Retinal pigment epithelial cell (primary cell): ENCODE measurements around the gene ZDHHC7.

ENCODE experiments used
- DNase-seq: peaks from one replicate; pipeline ENCODE4 v3.0.0-alpha.2; 2010; ENCODE audit warnings: low read depth
- H3K4me3 ChIP-seq: 2 replicates; pipeline ENCODE4 v1.5.1; 2011; ENCODE audit warnings: mild to moderate bottlenecking, low read length, control low read depth, moderate library complexity
- TF ChIP-seq, protein P1 (sequence below): conservative IDR thresholded peaks from 2 replicates; pipeline ENCODE4 v1.5.1; 2011; ENCODE audit warnings: low read depth, low read length, control low read depth, inconsistent platforms

The ZDHHC7 gene

GRCh38 chr16:84929421-84930297, 81.7 kb downstream of the ZDHHC7 start:
- DNase-seq, result no peak
- no peak overlapping the region for H3K4me3 ChIP-seq
- TF ChIP-seq, protein P1, sequence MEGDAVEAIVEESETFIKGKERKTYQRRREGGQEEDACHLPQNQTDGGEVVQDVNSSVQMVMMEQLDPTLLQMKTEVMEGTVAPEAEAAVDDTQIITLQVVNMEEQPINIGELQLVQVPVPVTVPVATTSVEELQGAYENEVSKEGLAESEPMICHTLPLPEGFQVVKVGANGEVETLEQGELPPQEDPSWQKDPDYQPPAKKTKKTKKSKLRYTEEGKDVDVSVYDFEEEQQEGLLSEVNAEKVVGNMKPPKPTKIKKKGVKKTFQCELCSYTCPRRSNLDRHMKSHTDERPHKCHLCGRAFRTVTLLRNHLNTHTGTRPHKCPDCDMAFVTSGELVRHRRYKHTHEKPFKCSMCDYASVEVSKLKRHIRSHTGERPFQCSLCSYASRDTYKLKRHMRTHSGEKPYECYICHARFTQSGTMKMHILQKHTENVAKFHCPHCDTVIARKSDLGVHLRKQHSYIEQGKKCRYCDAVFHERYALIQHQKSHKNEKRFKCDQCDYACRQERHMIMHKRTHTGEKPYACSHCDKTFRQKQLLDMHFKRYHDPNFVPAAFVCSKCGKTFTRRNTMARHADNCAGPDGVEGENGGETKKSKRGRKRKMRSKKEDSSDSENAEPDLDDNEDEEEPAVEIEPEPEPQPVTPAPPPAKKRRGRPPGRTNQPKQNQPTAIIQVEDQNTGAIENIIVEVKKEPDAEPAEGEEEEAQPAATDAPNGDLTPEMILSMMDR, result no peak

- TF ChIP-seq, protein P1, result no peak
- no peak overlapping the region for H3K4me3 ChIP-seq
- DNase-seq, result no peak
Measured at GRCh38 chr16:84928679-84929420, 82.5 kb downstream of the ZDHHC7 start.

DNA sequence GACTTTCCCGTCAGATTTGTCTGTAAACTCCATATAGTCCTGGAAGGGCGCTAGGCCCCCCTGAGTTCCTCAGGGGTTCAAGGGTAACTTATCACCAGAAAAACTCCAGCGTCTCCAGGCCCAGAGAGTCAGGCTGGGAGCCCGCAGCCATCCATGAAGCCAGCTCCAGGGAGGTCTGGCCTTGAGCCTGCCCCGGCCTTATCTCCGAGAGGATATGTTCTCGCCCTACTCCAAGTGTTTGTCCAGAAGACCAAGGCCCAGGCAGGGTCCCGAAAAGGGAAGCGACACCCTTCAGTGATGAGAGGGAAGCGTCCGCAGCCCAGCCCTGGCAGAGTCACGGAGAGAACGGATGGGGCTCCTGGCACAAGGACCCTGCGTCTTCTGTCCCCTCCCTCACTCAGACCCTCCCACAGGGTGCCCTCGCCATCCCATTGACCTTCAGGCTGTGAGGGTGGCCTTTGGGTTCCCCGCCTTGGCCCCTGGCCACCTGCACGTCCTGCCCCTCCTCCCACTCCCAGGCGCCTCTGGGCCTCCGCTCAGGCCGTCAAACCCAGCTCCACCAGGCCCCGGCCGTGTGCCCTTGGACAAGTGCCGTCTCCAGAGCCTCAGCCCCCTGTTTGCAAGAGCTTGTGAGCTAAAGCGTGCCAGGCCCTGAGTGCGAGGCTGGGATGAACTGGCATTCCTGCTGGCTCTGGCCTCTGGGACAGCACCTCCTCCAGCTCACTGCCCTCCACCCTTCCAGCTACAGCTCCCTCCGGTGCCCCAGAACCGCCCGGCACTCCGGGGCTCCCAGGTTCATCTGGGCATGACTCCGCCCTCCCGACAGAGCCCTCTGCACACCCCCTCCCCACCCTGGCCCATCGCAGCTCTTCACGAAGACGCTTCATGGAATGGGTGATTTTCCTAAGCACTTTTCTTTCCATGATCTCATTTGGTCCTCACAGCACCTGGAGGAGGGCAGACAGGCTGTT, 83.4 kb downstream of the ZDHHC7 start:
- TF ChIP-seq, protein P1, result no peak

GRCh38 chr16:84926462-84926861, 84.9 kb downstream of the ZDHHC7 start:
- H3K4me3 ChIP-seq, result no peak overlapping the region
- TF ChIP-seq, protein P1, result no peak
- DNase-seq, result no peak

More for the DNA sequence above, 83.4 kb downstream of the ZDHHC7 start:
- no peak overlapping the region for H3K4me3 ChIP-seq
- no peak for DNase-seq

GRCh38 chr16:84925773-84926372, 85.5 kb downstream of the ZDHHC7 start:
- TF ChIP-seq, protein P1, result no peak
- DNase-seq, result no peak
- H3K4me3 ChIP-seq, result no peak overlapping the region

DNA sequence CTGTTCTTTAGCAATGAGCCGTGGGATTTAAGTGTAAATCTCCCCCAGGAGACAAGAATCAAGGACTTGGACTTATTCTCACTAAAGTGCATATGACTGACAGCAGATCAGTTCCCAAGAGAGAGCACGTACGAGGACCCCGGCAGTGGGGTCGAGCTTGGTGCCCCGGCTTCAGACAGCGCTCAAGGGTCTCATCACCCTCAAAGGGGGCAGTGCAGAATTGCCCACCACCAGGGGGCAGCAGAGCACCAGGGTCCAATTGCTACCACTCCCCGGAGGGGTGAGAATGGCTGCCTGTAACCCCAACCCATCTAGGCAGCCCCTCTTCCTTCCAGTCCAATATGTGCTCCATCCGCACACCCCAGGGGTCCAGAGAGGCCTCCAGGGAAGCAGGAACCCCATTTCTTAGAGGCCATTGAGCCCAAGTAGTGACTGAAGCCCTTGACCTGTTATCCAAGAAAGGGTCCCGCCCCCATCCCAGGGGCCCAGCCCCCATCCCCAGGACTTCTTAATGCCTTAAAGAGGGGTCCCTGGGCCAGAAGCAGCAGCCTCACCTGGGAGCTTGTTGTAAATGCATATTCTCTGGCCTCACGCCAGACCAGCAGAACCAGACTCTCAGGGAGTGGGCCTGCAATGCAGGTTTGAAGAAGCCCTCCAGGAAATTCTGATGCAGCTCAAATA, 86.1 kb downstream of the ZDHHC7 start:
- no peak overlapping the region for H3K4me3 ChIP-seq
- TF ChIP-seq, protein P1, result peak; percentile 84
- no peak for DNase-seq
